T-helper 17 cell (primary cell): ENCODE data around the gene ZNF892. TPM values are rescaled to one million over a fixed set of nuclear protein-coding genes. Genes with fewer than 3 reads are reported as not detected.
"Not testable (repeated sequence)": the region's sequence is repeated elsewhere in the genome, so short reads cannot be mapped to it uniquely, and the experiment has no call there.

ENCODE experiments used
- ATAC-seq: fragments of 150-1000 bp; cut with Tn5 transposase; 2 replicates; pipeline ENCODE4 v1.10.0; 2021; ENCODE audit warnings: mild to moderate bottlenecking, moderate library complexity
- DNase-seq, 3 donors: peaks; one replicate each; pipeline versions ENCODE4 v3.0.0 to v3.0.0-alpha.2; 2020 to 2021
- H3K9me3 ChIP-seq: one replicate; pipeline ENCODE4 v1.7.0; 2013; ENCODE audit warnings: low read length, mild to moderate bottlenecking; ENCODE audit not compliant: control insufficient read depth, poor library complexity, severe bottlenecking
- H3K27ac Mint-ChIP-seq: one replicate; pipeline ENCODE4 v1.8.0; 2022; ENCODE audit warnings: mild to moderate bottlenecking, moderate library complexity, mixed read lengths
- H3K27me3 Mint-ChIP-seq: one replicate; pipeline ENCODE4 v1.8.0; 2022; ENCODE audit warnings: mixed read lengths
- H3K36me3 Mint-ChIP-seq: one replicate; pipeline ENCODE4 v1.8.0; 2022; ENCODE audit warnings: low read depth, mixed read lengths
- H3K4me1 Mint-ChIP-seq: one replicate; pipeline ENCODE4 v1.8.0; 2022; ENCODE audit warnings: mild to moderate bottlenecking, mixed read lengths
- H3K4me3 Mint-ChIP-seq: one replicate; pipeline ENCODE4 v1.8.0; 2022; ENCODE audit warnings: mild to moderate bottlenecking, moderate library complexity, mixed read lengths
- total RNA-seq, 4 donors: library from RNA in 2 of 4; stranded (reverse) in 2 of 4; gene quantifications; one replicate each; pipeline ENCODE4 v1.2.3 and lab custom pipeline; 2022 to 2026

ZNF892 gene
- total RNA-seq, 2 donors from 2014 or later: 2.0 to 2.4 TPM

DNA sequence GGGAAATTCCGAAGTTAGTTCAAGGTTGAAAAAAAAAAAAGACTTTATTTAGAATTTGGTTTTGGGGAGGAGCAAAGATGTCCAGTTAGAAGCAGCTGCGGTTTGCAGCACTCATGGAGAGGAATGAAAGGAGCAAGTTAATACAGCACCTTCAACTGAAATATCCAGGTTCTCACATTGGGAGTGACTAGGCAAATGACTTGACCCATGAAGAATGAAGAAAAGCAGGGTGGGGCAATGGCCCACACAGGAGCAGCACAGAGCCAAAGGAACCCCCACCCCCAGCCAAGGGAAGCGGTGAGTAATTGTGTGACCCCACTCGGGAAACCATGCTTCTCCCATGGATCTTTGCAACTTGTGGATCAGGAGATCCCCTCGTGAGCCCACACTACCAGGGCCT is 32.8 kb downstream of the ZNF892 start:
- DNase-seq (no peak), ATAC-seq (no peak)
- no peak overlapping the region for H3K27ac Mint-ChIP-seq
- peaks cover 9% of the 10 kb centered on the region for H3K9me3 ChIP-seq
- peaks cover 2% of the 10 kb centered on the region for H3K36me3 Mint-ChIP-seq
- H3K27me3 Mint-ChIP-seq: no peaks in the 10 kb centered on the region
- no peaks in the 10 kb centered on the region for H3K4me1 Mint-ChIP-seq
- H3K4me3 Mint-ChIP-seq: no peak overlapping the region

DNA sequence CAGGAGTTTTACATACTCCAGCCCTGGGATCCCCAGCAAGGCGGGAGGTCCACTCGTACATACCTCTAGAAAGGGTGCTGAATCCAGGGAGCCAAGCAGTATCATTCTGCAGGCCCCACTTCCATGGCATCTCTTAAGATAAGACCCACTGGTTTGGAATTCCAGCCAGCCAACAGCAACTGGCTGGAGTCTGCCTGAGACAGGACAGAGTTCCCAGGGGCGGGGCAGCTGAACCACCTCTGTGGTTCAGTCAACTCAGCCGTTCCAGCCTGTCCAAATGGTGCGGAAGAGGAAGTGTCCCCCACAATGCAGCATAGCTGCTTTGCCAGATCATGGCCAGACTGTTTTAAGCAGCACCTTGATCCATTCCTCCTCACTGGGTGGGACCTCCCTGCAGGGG is 33.2 kb downstream of the ZNF892 start:
- Mint-ChIP-seq H3K4me3 (no peak overlapping the region), H3K27me3 (no peaks in the 10 kb centered on the region), H3K4me1 (no peaks in the 10 kb centered on the region)

DNA sequence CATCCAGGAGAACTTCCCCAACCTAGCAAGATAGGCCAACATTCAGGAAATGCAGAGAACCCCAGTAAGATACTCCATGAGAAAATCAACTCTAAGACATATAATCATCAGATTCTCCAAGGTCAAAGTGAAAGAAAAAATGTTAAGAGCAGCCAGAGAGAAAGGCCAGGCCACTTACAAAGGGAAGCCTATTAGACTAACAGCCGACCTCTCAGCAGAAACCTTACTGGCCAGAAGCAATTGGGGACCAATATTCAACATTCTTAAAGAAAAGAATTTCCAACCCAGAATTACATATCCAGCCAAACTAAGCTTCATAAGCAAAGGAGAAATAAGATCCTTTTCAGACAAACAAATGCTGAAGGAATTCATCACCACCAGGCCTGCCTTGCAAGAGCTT is 34.8 kb downstream of the ZNF892 start:
- H3K27me3 Mint-ChIP-seq, H3K9me3 ChIP-seq, DNase-seq, ATAC-seq, H3K4me3 Mint-ChIP-seq, H3K4me1 Mint-ChIP-seq, H3K27ac Mint-ChIP-seq, H3K36me3 Mint-ChIP-seq: not testable (repeated sequence)

More for the DNA sequence above, 33.2 kb downstream of the ZNF892 start:
- peaks cover 8% of the 10 kb centered on the region for H3K9me3 ChIP-seq
- Mint-ChIP-seq H3K27ac (no peak overlapping the region), H3K36me3 (peaks cover 2% of the 10 kb centered on the region)
- no peak for DNase-seq
- no peak for ATAC-seq

Other genes with a start within 250 kb of the ZNF892 start
- gene MAL, start 181.8 kb upstream of the ZNF892 start, total RNA-seq: 100 to 1,000 TPM; 127 to 159 TPM
- gene MRPS5, start 85.7 kb upstream of the ZNF892 start, total RNA-seq: 10 to 100 TPM; 30.1 TPM
- gene ZNF514, start 47.7 kb upstream of the ZNF892 start, total RNA-seq: 10 to 100 TPM in 1 of 2 donors, 1 to 10 TPM in 1; 9.4 to 12.0 TPM
- 1 to 10 TPM in 1 of 2 donors, under 1 TPM in 1; 0.57 to 2.4 TPM for gene ZNF2, start 41.7 kb upstream of the ZNF892 start, total RNA-seq
- gene PROM2, start 66.9 kb downstream of the ZNF892 start, total RNA-seq: under 1 TPM in 1 of 2 donors, not detected in 1; 0.77 TPM
- gene KCNIP3, start 89.8 kb downstream of the ZNF892 start, total RNA-seq: not detected
- 10 to 100 TPM; 19.1 to 19.8 TPM for gene FAHD2A, start 195.2 kb downstream of the ZNF892 start, total RNA-seq